OCI-LY7 (cell line): ENCODE results near the gene TTYH1. TPM values are rescaled to one million over a fixed set of nuclear protein-coding genes. Genes with fewer than 3 reads are reported as not detected.

ENCODE experiments used
- BruUV-seq: library from RNA; stranded (reverse); fragments of 400-500 nt; replicated peaks from 2 replicates; lab custom pipeline; 2021; lab: Mats Ljungman, UMichigan
- CTCF ChIA-PET: fragments of 300-600 bp; sonication (Branson Sonifier 250); formaldehyde crosslinking; loops from one replicate; lab custom pipeline; 2022; ENCODE audit warnings: antibody characterized with exemption; ENCODE audit not compliant: unreplicated experiment; lab: Charles Lee
- POLR2A ChIA-PET: fragments of 300-600 bp; sonication (Branson Sonifier 250); formaldehyde crosslinking; loops from one replicate; lab custom pipeline; 2022; ENCODE audit warnings: antibody characterized with exemption; lab: Charles Lee
- DNase-seq: peaks from one replicate; pipeline ENCODE4 v3.0.0-alpha.2; 2015; ENCODE audit warnings: low spot score
- H2AFZ ChIP-seq: fragments of 200-600 bp; sonication (generic), shearing (Covaris generic); 2 replicates; pipeline ENCODE4 v1.6.1; 2014; ENCODE audit warnings: mild to moderate bottlenecking, antibody characterized with exemption, low read length, moderate library complexity
- H3K27ac ChIP-seq: fragments of 200-600 bp; sonication (generic); 2 replicates; pipeline ENCODE4 v1.5.1; 2014; ENCODE audit warnings: mixed run types, low read depth, mild to moderate bottlenecking, moderate library complexity, low read length, inconsistent platforms; ENCODE audit not compliant: poor library complexity, severe bottlenecking
- H3K36me3 ChIP-seq: fragments of 200-600 bp; sonication (generic); 2 replicates; pipeline ENCODE4 v1.6.1; 2014; ENCODE audit warnings: mild to moderate bottlenecking, antibody characterized with exemption, low read length, moderate library complexity, mixed read lengths; ENCODE audit not compliant: insufficient read depth
- H3K4me1 ChIP-seq: fragments of 200-600 bp; sonication (generic); 2 replicates; pipeline ENCODE4 v1.5.1; 2014; ENCODE audit warnings: mild to moderate bottlenecking, low read length; ENCODE audit not compliant: insufficient read depth, poor library complexity, severe bottlenecking
- H3K4me2 ChIP-seq: fragments of 200-600 bp; sonication (generic); 2 replicates; pipeline ENCODE4 v1.6.1; 2014; ENCODE audit warnings: mild to moderate bottlenecking, low read length
- H3K4me3 ChIP-seq: fragments of 200-600 bp; sonication (generic); 2 replicates; pipeline ENCODE4 v1.5.1; 2014; ENCODE audit warnings: mild to moderate bottlenecking, low read depth, low read length; ENCODE audit not compliant: poor library complexity, severe bottlenecking
- H3K79me2 ChIP-seq: fragments of 200-600 bp; sonication (generic); 2 replicates; pipeline ENCODE4 v1.6.1; 2016; ENCODE audit warnings: low read depth, mild to moderate bottlenecking, low read length, moderate library complexity, mixed read lengths; ENCODE audit not compliant: insufficient read depth
- H3K9me2 ChIP-seq: fragments of 200-600 bp; sonication (generic); 2 replicates; pipeline ENCODE4 v1.6.1; 2016; ENCODE audit warnings: mild to moderate bottlenecking, low read length, mixed read lengths; ENCODE audit not compliant: insufficient read depth
- H3K9me3 ChIP-seq: fragments of 200-600 bp; sonication (generic); 2 replicates; pipeline ENCODE4 v1.6.1; 2014; ENCODE audit warnings: mild to moderate bottlenecking, mixed run types, low read length, mixed read lengths
- H4K20me1 ChIP-seq: fragments of 200-600 bp; sonication (generic); 2 replicates; pipeline ENCODE4 v1.6.1; 2014; ENCODE audit warnings: mild to moderate bottlenecking, antibody characterized with exemption, low read length, moderate library complexity, mixed read lengths; ENCODE audit not compliant: insufficient read depth
- EZH2phosphoT487 ChIP-seq: fragments of 200-600 bp; sonication (generic); IDR thresholded peaks from 2 replicates; pipeline ENCODE4 v1.6.1; 2018; ENCODE audit warnings: low read depth, borderline replicate concordance, mild to moderate bottlenecking, mixed run types, antibody characterized with exemption, low read length, moderate library complexity, mixed read lengths
- intact Hi-C: fragments of 100-400 bp; cut with micrococcal nuclease; formaldehyde crosslinking; loops from one replicate; pipeline ENCODE4 v1.10.0; 2022; ENCODE audit not compliant: unreplicated experiment
- total RNA-seq, 2 experiments: library from RNA; depleted of rRNA in 1 of 2; stranded (reverse); fragments of >200 nt in 1 of 2; shearing (Covaris generic) in 1 of 2; gene quantifications; 2 replicates each; pipeline ENCODE4 v1.2.3, GENCODE V29; 2014 to 2022
- TF ChIP-seq, protein P1 (sequence below): fragments of 200-600 bp; sonication (generic); conservative IDR thresholded peaks from 2 replicates; pipeline ENCODE4 v1.5.1; 2014; ENCODE audit warnings: mild to moderate bottlenecking, antibody characterized with exemption, low read length, moderate library complexity, mixed read lengths

TTYH1 gene
- total RNA-seq, 2 experiments from 2014 or later = 0.53 TPM; not detected in 1

GRCh38 chr19:54470276-54470887 lies 55.1 kb downstream of the TTYH1 start:
- H3K4me1 ChIP-seq = no peaks in the 10 kb centered on the region
- BruUV-seq = no TSS peak
- H3K27ac ChIP-seq = no peak overlapping the region
- DNase-seq = no peak
- no peak overlapping the region for H3K4me3 ChIP-seq
- H3K79me2 ChIP-seq = no peaks in the 10 kb centered on the region
- TF ChIP-seq, protein P1, sequence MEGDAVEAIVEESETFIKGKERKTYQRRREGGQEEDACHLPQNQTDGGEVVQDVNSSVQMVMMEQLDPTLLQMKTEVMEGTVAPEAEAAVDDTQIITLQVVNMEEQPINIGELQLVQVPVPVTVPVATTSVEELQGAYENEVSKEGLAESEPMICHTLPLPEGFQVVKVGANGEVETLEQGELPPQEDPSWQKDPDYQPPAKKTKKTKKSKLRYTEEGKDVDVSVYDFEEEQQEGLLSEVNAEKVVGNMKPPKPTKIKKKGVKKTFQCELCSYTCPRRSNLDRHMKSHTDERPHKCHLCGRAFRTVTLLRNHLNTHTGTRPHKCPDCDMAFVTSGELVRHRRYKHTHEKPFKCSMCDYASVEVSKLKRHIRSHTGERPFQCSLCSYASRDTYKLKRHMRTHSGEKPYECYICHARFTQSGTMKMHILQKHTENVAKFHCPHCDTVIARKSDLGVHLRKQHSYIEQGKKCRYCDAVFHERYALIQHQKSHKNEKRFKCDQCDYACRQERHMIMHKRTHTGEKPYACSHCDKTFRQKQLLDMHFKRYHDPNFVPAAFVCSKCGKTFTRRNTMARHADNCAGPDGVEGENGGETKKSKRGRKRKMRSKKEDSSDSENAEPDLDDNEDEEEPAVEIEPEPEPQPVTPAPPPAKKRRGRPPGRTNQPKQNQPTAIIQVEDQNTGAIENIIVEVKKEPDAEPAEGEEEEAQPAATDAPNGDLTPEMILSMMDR = no peak
- no peak for TF ChIP-seq EZH2phosphoT487
- no peaks in the 10 kb centered on the region for H3K9me2 ChIP-seq
- H4K20me1 ChIP-seq = no peaks in the 10 kb centered on the region
- H3K36me3 ChIP-seq = no peaks in the 10 kb centered on the region
- CTCF ChIA-PET = no interaction called here
- H3K9me3 ChIP-seq = no peaks in the 10 kb centered on the region
- H2AFZ ChIP-seq = no peak overlapping the region
- intact Hi-C loops = no loop called here
- POLR2A ChIA-PET = no interaction called here
- no peak overlapping the region for H3K4me2 ChIP-seq

DNA sequence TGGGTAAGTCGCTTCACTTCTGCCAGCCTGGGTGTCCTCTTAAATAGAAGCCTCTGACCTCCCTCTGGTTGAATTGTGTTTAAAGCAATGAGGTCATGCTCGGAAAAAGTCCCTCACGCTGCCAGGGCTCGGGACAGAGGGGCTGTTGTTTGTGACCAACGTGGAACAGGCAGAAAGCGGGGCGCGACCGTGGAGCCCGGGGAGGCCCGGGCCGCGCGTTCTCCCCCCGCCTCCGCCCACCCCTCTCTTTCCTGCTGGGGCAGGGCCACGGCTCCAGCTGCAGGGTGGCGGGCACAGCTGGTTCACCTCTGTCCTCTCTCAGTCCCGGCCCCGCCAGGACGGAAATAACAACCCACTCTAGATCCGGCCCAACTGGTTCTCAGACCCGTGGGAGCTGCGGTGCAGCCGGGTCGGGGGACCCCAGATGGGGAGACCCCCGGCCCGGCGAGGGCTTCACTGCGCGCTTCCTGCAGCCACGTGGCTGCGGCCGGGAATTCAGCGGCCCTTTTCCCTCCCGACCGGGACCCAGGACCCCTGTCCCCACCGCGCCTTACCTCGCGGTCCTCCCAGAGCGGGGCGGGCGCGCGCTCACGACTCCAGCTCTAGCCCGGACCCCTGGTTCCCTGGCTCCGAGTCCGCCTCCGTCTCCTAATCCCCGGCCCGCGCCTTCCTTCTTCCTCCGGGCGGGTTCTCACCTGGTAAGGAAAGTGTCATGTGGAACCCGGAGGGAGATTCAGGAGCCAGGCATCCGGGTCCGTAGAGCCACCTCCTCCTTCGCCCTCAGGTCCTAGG lies 55.9 kb downstream of the TTYH1 start:
- H3K36me3 ChIP-seq = no peaks in the 10 kb centered on the region
- H3K27ac ChIP-seq = no peak overlapping the region
- H3K4me2 ChIP-seq = no peak overlapping the region
- BruUV-seq = no TSS peak
- no peaks in the 10 kb centered on the region for H3K79me2 ChIP-seq
- H3K9me2 ChIP-seq = no peaks in the 10 kb centered on the region
- no peak overlapping the region for H2AFZ ChIP-seq
- intact Hi-C loops = no loop called here
- H3K4me3 ChIP-seq = no peak overlapping the region
- ChIA-PET CTCF (no interaction called here), POLR2A (no interaction called here)
- DNase-seq = no peak
- H4K20me1 ChIP-seq = no peaks in the 10 kb centered on the region
- TF ChIP-seq, protein P1 = no peak
- TF ChIP-seq EZH2phosphoT487 = no peak
- H3K4me1 ChIP-seq = no peaks in the 10 kb centered on the region
- no peaks in the 10 kb centered on the region for H3K9me3 ChIP-seq
